ENCODE measurements around the gene CATSPERZ.

DNA sequence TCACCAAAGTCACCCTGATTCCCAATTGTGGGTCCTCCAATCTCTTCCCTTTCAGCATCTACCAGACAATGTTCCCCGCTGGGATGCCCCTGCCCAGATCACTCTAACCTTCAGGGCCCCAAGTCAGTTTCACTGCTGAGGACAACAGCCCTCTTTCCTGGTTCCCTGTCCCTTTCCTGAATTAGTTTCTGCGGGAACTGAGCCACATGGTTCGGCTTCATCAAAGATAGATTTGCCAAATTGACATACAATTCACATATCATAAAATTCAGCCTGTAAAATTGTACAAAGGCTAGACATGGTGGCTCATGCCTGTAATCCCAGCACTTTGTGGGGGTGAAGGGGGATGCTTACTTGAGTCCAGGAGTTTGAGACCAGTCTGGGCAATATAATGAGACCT lies 27.8 kb downstream of the CATSPERZ start:
- TF ChIP-seq, protein P1, sequence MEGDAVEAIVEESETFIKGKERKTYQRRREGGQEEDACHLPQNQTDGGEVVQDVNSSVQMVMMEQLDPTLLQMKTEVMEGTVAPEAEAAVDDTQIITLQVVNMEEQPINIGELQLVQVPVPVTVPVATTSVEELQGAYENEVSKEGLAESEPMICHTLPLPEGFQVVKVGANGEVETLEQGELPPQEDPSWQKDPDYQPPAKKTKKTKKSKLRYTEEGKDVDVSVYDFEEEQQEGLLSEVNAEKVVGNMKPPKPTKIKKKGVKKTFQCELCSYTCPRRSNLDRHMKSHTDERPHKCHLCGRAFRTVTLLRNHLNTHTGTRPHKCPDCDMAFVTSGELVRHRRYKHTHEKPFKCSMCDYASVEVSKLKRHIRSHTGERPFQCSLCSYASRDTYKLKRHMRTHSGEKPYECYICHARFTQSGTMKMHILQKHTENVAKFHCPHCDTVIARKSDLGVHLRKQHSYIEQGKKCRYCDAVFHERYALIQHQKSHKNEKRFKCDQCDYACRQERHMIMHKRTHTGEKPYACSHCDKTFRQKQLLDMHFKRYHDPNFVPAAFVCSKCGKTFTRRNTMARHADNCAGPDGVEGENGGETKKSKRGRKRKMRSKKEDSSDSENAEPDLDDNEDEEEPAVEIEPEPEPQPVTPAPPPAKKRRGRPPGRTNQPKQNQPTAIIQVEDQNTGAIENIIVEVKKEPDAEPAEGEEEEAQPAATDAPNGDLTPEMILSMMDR (IDR thresholded peaks at IDR 0.05; ENCODE audit: insufficient read depth, low read length): no peak
- TF ChIP-seq SPI1 (IDR thresholded peaks at IDR 0.05; ENCODE audit: borderline replicate concordance, low read depth) (no peak), POLR2AphosphoS5 (IDR thresholded peaks at IDR 0.05; ENCODE audit: low read depth) (no peak)
- TF ChIP-seq, protein P2, sequence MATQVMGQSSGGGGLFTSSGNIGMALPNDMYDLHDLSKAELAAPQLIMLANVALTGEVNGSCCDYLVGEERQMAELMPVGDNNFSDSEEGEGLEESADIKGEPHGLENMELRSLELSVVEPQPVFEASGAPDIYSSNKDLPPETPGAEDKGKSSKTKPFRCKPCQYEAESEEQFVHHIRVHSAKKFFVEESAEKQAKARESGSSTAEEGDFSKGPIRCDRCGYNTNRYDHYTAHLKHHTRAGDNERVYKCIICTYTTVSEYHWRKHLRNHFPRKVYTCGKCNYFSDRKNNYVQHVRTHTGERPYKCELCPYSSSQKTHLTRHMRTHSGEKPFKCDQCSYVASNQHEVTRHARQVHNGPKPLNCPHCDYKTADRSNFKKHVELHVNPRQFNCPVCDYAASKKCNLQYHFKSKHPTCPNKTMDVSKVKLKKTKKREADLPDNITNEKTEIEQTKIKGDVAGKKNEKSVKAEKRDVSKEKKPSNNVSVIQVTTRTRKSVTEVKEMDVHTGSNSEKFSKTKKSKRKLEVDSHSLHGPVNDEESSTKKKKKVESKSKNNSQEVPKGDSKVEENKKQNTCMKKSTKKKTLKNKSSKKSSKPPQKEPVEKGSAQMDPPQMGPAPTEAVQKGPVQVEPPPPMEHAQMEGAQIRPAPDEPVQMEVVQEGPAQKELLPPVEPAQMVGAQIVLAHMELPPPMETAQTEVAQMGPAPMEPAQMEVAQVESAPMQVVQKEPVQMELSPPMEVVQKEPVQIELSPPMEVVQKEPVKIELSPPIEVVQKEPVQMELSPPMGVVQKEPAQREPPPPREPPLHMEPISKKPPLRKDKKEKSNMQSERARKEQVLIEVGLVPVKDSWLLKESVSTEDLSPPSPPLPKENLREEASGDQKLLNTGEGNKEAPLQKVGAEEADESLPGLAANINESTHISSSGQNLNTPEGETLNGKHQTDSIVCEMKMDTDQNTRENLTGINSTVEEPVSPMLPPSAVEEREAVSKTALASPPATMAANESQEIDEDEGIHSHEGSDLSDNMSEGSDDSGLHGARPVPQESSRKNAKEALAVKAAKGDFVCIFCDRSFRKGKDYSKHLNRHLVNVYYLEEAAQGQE (IDR thresholded peaks at IDR 0.05; ENCODE audit: insufficient replicate concordance, low read depth): no peak

All from HL-60 (cell line).